OCI-LY1 (cell line): ENCODE results near the gene VPS50.

Experiments
- H2AFZ ChIP-seq: fragments of 200-600 bp; sonication (generic), shearing (Covaris generic); 2 replicates; pipeline ENCODE4 v1.6.0; 2014; ENCODE audit warnings: antibody characterized with exemption, mild to moderate bottlenecking, low read length
- H3F3A ChIP-seq: fragments of 200-600 bp; sonication (generic), shearing (Covaris generic); 2 replicates; pipeline ENCODE4 v1.6.0; 2014; ENCODE audit warnings: mild to moderate bottlenecking, antibody characterized with exemption, low read length, moderate library complexity; ENCODE audit not compliant: insufficient read depth
- H3K27ac ChIP-seq: fragments of 200-600 bp; sonication (generic); 2 replicates; pipeline ENCODE4 v1.5.1; 2014; ENCODE audit warnings: low read length, mixed run types, mild to moderate bottlenecking, low read depth; ENCODE audit not compliant: poor library complexity, severe bottlenecking
- H3K27me3 ChIP-seq: fragments of 200-600 bp; sonication (generic); 2 replicates; pipeline ENCODE4 v1.6.0; 2014; ENCODE audit warnings: antibody characterized with exemption, mild to moderate bottlenecking, low read length, moderate library complexity; ENCODE audit not compliant: insufficient read depth
- H3K36me3 ChIP-seq: fragments of 200-600 bp; sonication (generic); 2 replicates; pipeline ENCODE4 v1.6.1; 2014; ENCODE audit warnings: mild to moderate bottlenecking, antibody characterized with exemption, low read length, moderate library complexity, mixed read lengths; ENCODE audit not compliant: insufficient read depth
- H3K4me1 ChIP-seq: fragments of 200-600 bp; sonication (generic); 2 replicates; pipeline ENCODE4 v1.5.1; 2014; ENCODE audit warnings: mild to moderate bottlenecking, low read length, moderate library complexity; ENCODE audit not compliant: insufficient read depth, severe bottlenecking
- H3K4me2 ChIP-seq: fragments of 200-600 bp; sonication (generic), shearing (Covaris generic); 2 replicates; pipeline ENCODE4 v1.6.1; 2014; ENCODE audit warnings: low read length
- H3K4me3 ChIP-seq: fragments of 200-600 bp; sonication (generic); 2 replicates; pipeline ENCODE4 v1.5.1; 2014; ENCODE audit warnings: low read length, low read depth, mild to moderate bottlenecking, mixed read lengths; ENCODE audit not compliant: poor library complexity, severe bottlenecking
- H3K79me2 ChIP-seq: fragments of 200-600 bp; shearing (Covaris generic); 2 replicates; pipeline ENCODE4 v1.6.1; 2016; ENCODE audit warnings: mixed run types, low read length, mixed read lengths; ENCODE audit not compliant: insufficient read depth
- H3K9ac ChIP-seq: fragments of 200-600 bp; sonication (generic), shearing (Covaris generic); 2 replicates; pipeline ENCODE4 v1.6.1; 2014; ENCODE audit warnings: mild to moderate bottlenecking, low read length, mixed read lengths
- H3K9me2 ChIP-seq: fragments of 200-600 bp; sonication (generic), shearing (Covaris generic); 2 replicates; pipeline ENCODE4 v1.6.1; 2014; ENCODE audit warnings: low read depth, mild to moderate bottlenecking, low read length, mixed read lengths
- H3K9me3 ChIP-seq: fragments of 200-600 bp; shearing (Covaris generic); 2 replicates; pipeline ENCODE4 v1.6.1; 2014; ENCODE audit warnings: low read length, mixed read lengths
- H4K20me1 ChIP-seq: fragments of 200-600 bp; sonication (generic), shearing (Covaris generic); 2 replicates; pipeline ENCODE4 v1.6.0; 2016; ENCODE audit warnings: mild to moderate bottlenecking, low read length; ENCODE audit not compliant: insufficient read depth
- EZH2 ChIP-seq: fragments of 200-600 bp; sonication (generic), shearing (Covaris generic); IDR thresholded peaks from 2 replicates; pipeline ENCODE4 v1.8.0; 2017; ENCODE audit warnings: borderline replicate concordance, mixed run types, mild to moderate bottlenecking, antibody characterized with exemption, low read length, moderate library complexity, mixed read lengths
- TF ChIP-seq, protein P1 (sequence below): fragments of 200-600 bp; sonication (generic), shearing (Covaris generic); IDR thresholded peaks from 2 replicates; pipeline ENCODE4 v1.5.1; 2017; ENCODE audit warnings: mild to moderate bottlenecking, antibody characterized with exemption, low read length, moderate library complexity, mixed read lengths

VPS50 gene

GRCh38 chr7:93307131-93307660, 75.0 kb downstream of the VPS50 start:
- H3K9me3 ChIP-seq: no peaks in the 10 kb centered on the region
- no peaks in the 10 kb centered on the region for H3K27me3 ChIP-seq
- no peaks in the 10 kb centered on the region for H3K79me2 ChIP-seq
- TF ChIP-seq, protein P1, sequence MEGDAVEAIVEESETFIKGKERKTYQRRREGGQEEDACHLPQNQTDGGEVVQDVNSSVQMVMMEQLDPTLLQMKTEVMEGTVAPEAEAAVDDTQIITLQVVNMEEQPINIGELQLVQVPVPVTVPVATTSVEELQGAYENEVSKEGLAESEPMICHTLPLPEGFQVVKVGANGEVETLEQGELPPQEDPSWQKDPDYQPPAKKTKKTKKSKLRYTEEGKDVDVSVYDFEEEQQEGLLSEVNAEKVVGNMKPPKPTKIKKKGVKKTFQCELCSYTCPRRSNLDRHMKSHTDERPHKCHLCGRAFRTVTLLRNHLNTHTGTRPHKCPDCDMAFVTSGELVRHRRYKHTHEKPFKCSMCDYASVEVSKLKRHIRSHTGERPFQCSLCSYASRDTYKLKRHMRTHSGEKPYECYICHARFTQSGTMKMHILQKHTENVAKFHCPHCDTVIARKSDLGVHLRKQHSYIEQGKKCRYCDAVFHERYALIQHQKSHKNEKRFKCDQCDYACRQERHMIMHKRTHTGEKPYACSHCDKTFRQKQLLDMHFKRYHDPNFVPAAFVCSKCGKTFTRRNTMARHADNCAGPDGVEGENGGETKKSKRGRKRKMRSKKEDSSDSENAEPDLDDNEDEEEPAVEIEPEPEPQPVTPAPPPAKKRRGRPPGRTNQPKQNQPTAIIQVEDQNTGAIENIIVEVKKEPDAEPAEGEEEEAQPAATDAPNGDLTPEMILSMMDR: no peak
- no peak for TF ChIP-seq EZH2
- H3K4me2 ChIP-seq: no peak overlapping the region
- H4K20me1 ChIP-seq: no peaks in the 10 kb centered on the region
- no peak overlapping the region for H3K4me3 ChIP-seq
- H3K9me2 ChIP-seq: no peaks in the 10 kb centered on the region
- no peaks in the 10 kb centered on the region for H3K4me1 ChIP-seq
- no peaks in the 10 kb centered on the region for H3K36me3 ChIP-seq
- no peak overlapping the region for H3K9ac ChIP-seq
- no peaks in the 10 kb centered on the region for H3F3A ChIP-seq
- no peak overlapping the region for H3K27ac ChIP-seq
- H2AFZ ChIP-seq: no peak overlapping the region

DNA sequence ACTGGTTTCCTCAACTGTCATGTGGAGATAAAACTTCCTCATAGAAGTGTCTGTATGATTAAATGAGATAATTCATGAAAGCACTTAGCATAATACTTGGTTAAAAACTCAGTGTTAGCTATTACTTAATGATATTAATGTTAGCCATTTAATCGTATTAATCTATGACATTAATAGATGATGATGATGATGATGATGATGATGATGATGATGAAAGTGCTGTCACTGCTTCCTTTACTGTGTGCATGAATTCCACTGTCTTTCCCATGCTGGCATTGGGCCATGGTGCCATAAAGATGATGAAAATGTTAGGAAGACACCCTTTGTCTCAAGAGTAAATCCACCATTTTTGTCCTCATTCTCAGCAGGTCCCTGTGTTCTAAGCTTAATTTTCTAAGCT, 75.8 kb downstream of the VPS50 start:
- Histone ChIP-seq H3K36me3 (peaks cover 2% of the 10 kb centered on the region; the same call in 1 of the 2 replicates), H3K27me3 (no peaks in the 10 kb centered on the region), H2AFZ (no peak overlapping the region), H3K9me3 (no peaks in the 10 kb centered on the region), H3K4me3 (no peak overlapping the region), H3K9ac (no peak overlapping the region), H3K4me1 (no peaks in the 10 kb centered on the region), H3K4me2 (no peak overlapping the region), H4K20me1 (no peaks in the 10 kb centered on the region), H3K79me2 (no peaks in the 10 kb centered on the region), H3F3A (no peaks in the 10 kb centered on the region), H3K27ac (no peak overlapping the region), H3K9me2 (no peaks in the 10 kb centered on the region)
- TF ChIP-seq, protein P1: no peak
- TF ChIP-seq EZH2: no peak

- Histone ChIP-seq H3K4me2 (no peak overlapping the region), H3F3A (no peaks in the 10 kb centered on the region), H2AFZ (no peak overlapping the region), H3K27ac (no peak overlapping the region), H3K4me3 (no peak overlapping the region), H3K9ac (no peak overlapping the region), H4K20me1 (no peaks in the 10 kb centered on the region), H3K79me2 (no peaks in the 10 kb centered on the region), H3K27me3 (no peaks in the 10 kb centered on the region), H3K9me3 (no peaks in the 10 kb centered on the region), H3K9me2 (no peaks in the 10 kb centered on the region), H3K36me3 (peaks cover 4% of the 10 kb centered on the region; the same call in 1 of the 2 replicates), H3K4me1 (no peaks in the 10 kb centered on the region)
- TF ChIP-seq EZH2: no peak
- TF ChIP-seq, protein P1: no peak
Observed at GRCh38 chr7:93310346-93310745, 78.2 kb downstream of the VPS50 start.
